ENCODE data around the gene MYO5A.

MYO5A gene

GRCh38 chr15:52361494-52361893 lies 167.2 kb downstream of the MYO5A start:
- no peak for DNase-seq (ENCODE audit: low spot score)

GRCh38 chr15:52360229-52361203 lies 168.2 kb downstream of the MYO5A start:
- DNase-seq (ENCODE audit: low spot score), result no peak

DNA sequence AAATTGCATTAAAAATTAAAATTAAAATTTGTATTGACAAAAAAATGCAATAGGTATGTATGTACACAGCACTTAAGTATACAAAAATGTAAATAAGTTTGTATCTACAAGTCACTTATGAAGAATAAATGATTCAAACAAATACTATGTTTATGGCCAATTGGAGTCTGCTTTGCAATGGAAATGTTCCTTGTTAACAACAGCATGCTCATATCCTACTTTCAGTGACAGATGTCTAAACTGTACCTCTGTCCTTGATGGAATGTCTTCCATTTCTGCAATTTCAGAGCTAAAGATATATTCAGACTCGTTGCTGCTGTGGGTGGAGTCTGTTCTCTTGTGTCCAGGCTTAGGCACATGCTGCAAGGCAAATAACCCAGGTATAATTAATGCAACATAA lies 169.0 kb downstream of the MYO5A start:
- DNase-seq (ENCODE audit: low spot score), result no peak

- no peak for DNase-seq (ENCODE audit: low spot score)
Observed at GRCh38 chr15:52357949-52358348, 170.7 kb downstream of the MYO5A start.

DNA sequence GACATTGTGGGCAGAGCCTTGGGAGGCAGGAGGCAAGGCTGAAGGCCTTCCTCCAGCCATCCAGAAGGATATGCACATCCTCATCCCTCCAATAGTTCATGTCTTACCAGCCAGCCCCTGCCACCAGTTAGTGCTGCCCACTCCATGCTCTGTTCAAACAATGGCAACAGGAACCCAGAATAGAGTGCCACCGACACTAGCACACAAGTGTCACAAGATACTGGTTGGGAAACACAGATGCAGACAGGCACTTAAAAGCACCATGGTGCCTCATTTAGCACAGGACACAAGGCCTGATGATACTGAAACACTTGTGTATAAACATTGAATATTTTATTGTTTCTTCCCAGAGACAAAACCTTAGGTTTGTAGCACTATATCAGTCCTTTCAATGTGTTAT lies 176.6 kb downstream of the MYO5A start:
- no peak for DNase-seq (ENCODE audit: low spot score)

GRCh38 chr15:52351206-52351908 lies 177.3 kb downstream of the MYO5A start:
- DNase-seq (ENCODE audit: low spot score), result peak; percentile 14

DNA sequence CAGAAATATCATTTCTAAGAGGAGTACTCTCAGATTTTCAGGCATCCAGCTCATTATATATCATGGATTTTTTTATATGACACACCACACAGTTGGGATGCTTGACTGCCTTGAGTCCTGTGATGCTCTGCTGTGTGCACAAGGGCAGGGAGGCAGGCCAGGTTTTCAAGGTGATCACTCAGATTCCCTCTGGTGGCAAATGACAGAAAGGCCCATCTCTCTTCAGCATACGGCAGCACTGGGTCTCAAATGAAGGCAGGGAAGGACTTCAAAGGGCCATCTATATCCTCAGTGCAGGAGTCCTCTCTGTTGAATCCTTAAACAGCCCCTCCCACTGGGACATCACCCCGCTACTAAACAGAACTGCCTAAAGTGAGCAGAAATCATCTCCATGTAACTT lies 178.3 kb downstream of the MYO5A start:
- no peak for DNase-seq (ENCODE audit: low spot score)

- peak; percentile 47 for DNase-seq (ENCODE audit: low spot score)
Observed at GRCh38 chr15:52349052-52349700, 179.5 kb downstream of the MYO5A start.

DNA sequence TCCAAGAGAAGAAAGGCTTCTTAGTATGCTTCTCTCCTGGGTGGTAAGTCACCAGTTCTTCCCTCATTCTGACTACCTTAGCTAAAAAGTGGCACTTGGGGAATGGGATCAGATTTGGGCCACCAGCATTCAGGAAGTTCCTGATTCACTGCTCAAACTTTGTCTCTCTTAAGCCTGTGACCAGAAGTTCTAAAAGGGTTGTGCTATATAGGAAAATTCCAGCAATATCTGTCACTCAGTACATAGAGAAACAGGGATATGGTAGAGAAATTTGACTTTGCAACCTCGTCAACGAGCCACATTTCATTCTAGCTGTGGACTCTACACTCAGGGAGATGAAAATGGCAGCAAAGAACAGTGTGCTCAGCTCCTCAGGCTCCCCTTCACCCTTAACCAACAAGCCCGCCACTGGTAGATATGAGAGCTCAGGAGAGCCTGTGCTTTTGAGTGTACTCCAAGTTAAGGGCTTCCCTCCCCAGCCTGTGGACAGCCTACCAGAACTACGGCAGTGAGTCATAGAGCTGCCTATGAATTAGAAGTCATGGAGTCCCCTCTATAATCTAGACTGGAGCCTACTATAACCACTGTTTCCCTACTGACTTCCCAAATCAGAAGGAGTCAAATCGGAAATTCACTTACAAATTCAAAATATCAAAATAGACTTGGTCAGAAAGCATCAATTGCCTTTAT lies 180.5 kb downstream of the MYO5A start:
- peak; percentile 21 for DNase-seq (ENCODE audit: low spot score)

DNA sequence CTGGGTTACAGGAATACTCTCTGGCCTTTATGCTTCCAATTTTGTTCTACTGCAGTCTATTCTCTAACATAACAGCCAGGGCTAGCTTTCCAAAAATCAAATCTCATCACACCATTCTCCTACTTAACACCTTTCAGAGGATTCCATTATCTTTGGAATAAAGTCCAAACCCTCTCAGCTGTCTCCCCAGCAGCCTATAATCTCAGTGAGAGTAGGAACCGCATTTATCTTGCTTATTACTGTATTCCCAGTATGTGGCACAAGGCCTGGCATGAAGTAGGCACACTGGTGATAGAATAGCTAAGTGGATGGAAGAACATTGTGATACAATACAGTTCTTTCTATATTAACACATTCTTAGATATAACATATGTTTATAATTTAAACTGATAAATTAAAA lies 184.1 kb downstream of the MYO5A start:
- no peak for DNase-seq (ENCODE audit: low spot score)

GRCh38 chr15:52343831-52344230 lies 184.8 kb downstream of the MYO5A start:
- peak; percentile 11 for DNase-seq (ENCODE audit: low spot score)

- no peak for DNase-seq (ENCODE audit: low spot score)
Observed at GRCh38 chr15:52340093-52340492, 188.6 kb downstream of the MYO5A start.

- DNase-seq (ENCODE audit: low spot score), result no peak
Observed at GRCh38 chr15:52338891-52339290, 189.8 kb downstream of the MYO5A start.

- no peak for DNase-seq (ENCODE audit: low spot score)
Observed at GRCh38 chr15:52338058-52338457, 190.6 kb downstream of the MYO5A start.

- peak; percentile 48 for DNase-seq (ENCODE audit: low spot score)
Observed at GRCh38 chr15:52337198-52337853, 191.4 kb downstream of the MYO5A start.

GRCh38 chr15:52336529-52336928 lies 192.2 kb downstream of the MYO5A start:
- DNase-seq (ENCODE audit: low spot score), result no peak

DNA sequence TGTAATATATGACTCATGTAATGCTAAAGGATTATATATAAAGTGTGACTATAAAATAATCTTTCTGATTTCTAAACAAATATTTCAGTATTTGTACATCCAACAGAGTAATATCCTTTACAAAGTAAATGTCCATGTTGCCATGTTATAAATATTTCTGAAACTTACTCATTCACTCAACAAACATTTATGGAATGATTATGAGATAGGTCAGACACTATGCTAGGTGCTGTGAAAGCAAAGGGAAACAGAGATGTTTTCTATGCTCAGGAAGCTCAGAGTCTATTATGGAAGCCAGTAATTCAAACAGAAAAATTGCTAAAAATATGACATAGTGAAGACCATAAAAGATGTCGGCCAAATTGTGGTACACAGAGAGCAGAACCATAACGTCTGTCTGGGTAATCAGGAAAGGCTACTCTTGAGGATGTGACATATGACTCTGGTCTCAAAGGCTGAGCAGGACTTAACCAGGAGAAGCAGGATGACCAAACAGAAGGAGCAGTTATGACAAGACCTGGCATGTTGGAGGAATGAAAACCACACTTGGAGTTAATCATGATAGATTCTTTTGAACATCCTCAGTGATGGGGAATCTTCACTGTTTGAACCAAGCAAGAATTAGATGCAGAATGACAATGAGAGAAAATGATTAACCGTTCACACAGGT lies 194.1 kb downstream of the MYO5A start:
- DNase-seq (ENCODE audit: low spot score), result peak; percentile 20

DNA sequence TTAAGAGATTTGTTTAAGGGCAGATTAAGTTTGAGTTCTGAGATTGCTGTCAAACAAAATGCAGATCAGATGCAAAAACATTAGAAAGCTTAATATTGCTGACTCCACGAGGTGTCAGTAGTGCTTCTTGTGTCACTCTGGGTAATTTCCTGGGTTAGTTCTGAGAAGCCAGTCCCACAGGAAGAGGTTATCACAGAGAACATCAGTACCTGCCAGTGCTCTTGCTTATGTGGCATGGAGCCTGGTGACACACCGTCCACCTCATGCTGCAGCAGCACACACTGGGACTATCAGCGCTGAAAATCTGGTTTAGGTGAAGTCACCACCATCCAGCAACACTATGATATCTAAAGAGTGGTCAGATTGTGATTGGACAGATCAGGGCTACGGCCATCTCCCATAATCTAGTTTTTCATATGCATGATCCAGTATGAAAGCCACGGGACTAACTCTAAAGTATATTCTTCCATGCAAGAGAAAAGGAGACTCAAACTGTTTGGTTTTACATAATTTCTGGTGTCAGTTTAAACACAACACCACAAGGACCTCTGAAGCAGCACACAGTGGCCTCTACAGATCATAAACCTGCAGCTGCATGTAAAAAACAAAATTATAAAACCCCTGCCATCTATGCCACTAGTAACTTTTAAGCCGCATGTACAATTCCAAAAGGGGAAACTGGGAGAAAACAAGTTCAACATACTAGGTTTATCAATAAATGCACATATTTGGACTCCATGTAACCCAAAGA lies 197.0 kb downstream of the MYO5A start:
- no peak for DNase-seq (ENCODE audit: low spot score)

GRCh38 chr15:52329987-52330386 lies 198.7 kb downstream of the MYO5A start:
- no peak for DNase-seq (ENCODE audit: low spot score)

DNA sequence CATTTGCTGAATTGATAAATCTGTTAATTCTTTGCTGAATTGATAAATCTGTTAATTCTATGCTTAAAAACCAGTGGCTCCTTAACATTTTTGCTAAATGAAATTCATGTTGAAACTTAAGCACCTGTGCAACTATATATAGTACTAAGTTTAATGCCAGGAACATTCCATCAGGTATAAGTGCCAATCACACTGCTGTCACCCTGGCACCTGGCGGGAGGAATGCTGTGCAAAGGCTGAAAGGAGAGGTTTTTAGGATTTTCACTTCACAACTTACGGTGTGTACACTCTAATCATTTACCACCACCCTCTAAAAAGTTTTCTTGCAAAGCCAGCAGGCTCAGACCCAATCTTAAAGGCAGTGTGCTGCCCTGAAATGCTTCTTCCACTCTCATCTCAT lies 199.5 kb downstream of the MYO5A start:
- no peak for DNase-seq (ENCODE audit: low spot score)

Measured in hepatic stellate cell (primary cell).